HG03558 (cell line): ENCODE data around the gene TUBB3.
"Not testable (repeated sequence)": the region's sequence is repeated elsewhere in the genome, so short reads cannot be mapped to it uniquely, and the experiment has no call there.

Experiments
- ATAC-seq: cut with Tn5 transposase; IDR thresholded peaks from one replicate; pipeline ENCODE4 v1.9.1; 2021; ENCODE audit warnings: moderate number of reproducible peaks; ENCODE audit not compliant: unreplicated experiment; ENCODE audit errors: extremely low read depth

The TUBB3 gene

GRCh38 chr16:89899879-89900481 is 23.2 kb upstream of the TUBB3 start:
- no peak for ATAC-seq

GRCh38 chr16:89900885-89901284 is 22.3 kb upstream of the TUBB3 start:
- no peak for ATAC-seq

GRCh38 chr16:89902980-89903379 is 20.2 kb upstream of the TUBB3 start:
- ATAC-seq, result no peak

- ATAC-seq, result no peak
Measured at GRCh38 chr16:89903908-89904515, 19.1 kb upstream of the TUBB3 start.

GRCh38 chr16:89904606-89905510 is 18.3 kb upstream of the TUBB3 start:
- ATAC-seq, result no peak

GRCh38 chr16:89905511-89906139 is 17.5 kb upstream of the TUBB3 start:
- no peak for ATAC-seq

GRCh38 chr16:89906140-89907025 is 16.8 kb upstream of the TUBB3 start:
- ATAC-seq, result no peak

GRCh38 chr16:89907055-89907814 is 15.9 kb upstream of the TUBB3 start:
- ATAC-seq, result no peak

GRCh38 chr16:89908236-89908635 is 14.9 kb upstream of the TUBB3 start:
- ATAC-seq, result no peak

GRCh38 chr16:89909777-89910716 is 13.1 kb upstream of the TUBB3 start:
- ATAC-seq, result no peak

GRCh38 chr16:89910717-89911354 is 12.3 kb upstream of the TUBB3 start:
- no peak for ATAC-seq

- no peak for ATAC-seq
Measured at GRCh38 chr16:89911375-89911774, 11.8 kb upstream of the TUBB3 start.

- no peak for ATAC-seq
Measured at GRCh38 chr16:89912143-89912542, 11.0 kb upstream of the TUBB3 start.

GRCh38 chr16:89912627-89913026 is 10.5 kb upstream of the TUBB3 start:
- ATAC-seq, result no peak

GRCh38 chr16:89913408-89914387 is 9.4 kb upstream of the TUBB3 start:
- no peak for ATAC-seq

- not testable (repeated sequence) for ATAC-seq
Measured at GRCh38 chr16:89914642-89915285, 8.4 kb upstream of the TUBB3 start.
